Measurements from ENCODE around the gene MGME1. TPM values are rescaled to one million over a fixed set of nuclear protein-coding genes. Genes with fewer than 3 reads are reported as not detected.

The MGME1 gene
- total and polyA plus RNA-seq, 2 of the 13 experiments (the other 11 are each of a cell fraction or from before 2014, with no cell fraction given), result 36.7 to 66.6 TPM

GRCh38 chr20:17968366-17969277 is at the start of gene MGME1, which contains the start of gene SNX5 (continued):
- peak; percentile 97 for TF ChIP-seq PRMT3 (CRISPR knock-in tag; IDR thresholded peaks at IDR 0.05; ENCODE audit: borderline replicate concordance, low read depth)
- TF ChIP-seq POGK (CRISPR knock-in tag; conservative IDR thresholded peaks at IDR 0.05), result peak; percentile 98
- TF ChIP-seq, protein P1, sequence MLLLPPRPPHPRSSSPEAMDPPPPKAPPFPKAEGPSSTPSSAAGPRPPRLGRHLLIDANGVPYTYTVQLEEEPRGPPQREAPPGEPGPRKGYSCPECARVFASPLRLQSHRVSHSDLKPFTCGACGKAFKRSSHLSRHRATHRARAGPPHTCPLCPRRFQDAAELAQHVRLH (CRISPR knock-in tag; IDR thresholded peaks at IDR 0.05; ENCODE audit: borderline replicate concordance, low read depth), result peak; percentile 95
- TF ChIP-seq ZC3H4 (CRISPR knock-in tag; IDR thresholded peaks at IDR 0.05; ENCODE audit: borderline replicate concordance), result peak; percentile 95
- TF ChIP-seq ZEB1 (IDR thresholded peaks at IDR 0.05; ENCODE audit: insufficient replicate concordance, low read depth), result no peak
- TF ChIP-seq NAIF1 (CRISPR knock-in tag; IDR thresholded peaks at IDR 0.05; ENCODE audit: borderline replicate concordance), result peak; percentile 36; the same call in 1 of the 2 replicates
- peak; percentile 66; the same call in 1 of the 2 replicates for TF ChIP-seq ZNF503 (CRISPR knock-in tag; IDR thresholded peaks at IDR 0.05)
- TF ChIP-seq NR2C2 (CRISPR knock-in tag; IDR thresholded peaks at IDR 0.05; ENCODE audit: borderline replicate concordance), result peak; percentile 77
- TF ChIP-seq, protein P2, sequence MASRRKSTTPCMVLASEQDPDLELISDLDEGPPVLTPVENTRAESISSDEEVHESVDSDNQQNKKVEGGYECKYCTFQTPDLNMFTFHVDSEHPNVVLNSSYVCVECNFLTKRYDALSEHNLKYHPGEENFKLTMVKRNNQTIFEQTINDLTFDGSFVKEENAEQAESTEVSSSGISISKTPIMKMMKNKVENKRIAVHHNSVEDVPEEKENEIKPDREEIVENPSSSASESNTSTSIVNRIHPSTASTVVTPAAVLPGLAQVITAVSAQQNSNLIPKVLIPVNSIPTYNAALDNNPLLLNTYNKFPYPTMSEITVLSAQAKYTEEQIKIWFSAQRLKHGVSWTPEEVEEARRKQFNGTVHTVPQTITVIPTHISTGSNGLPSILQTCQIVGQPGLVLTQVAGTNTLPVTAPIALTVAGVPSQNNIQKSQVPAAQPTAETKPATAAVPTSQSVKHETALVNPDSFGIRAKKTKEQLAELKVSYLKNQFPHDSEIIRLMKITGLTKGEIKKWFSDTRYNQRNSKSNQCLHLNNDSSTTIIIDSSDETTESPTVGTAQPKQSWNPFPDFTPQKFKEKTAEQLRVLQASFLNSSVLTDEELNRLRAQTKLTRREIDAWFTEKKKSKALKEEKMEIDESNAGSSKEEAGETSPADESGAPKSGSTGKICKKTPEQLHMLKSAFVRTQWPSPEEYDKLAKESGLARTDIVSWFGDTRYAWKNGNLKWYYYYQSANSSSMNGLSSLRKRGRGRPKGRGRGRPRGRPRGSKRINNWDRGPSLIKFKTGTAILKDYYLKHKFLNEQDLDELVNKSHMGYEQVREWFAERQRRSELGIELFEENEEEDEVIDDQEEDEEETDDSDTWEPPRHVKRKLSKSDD (CRISPR knock-in tag; IDR thresholded peaks at IDR 0.05; ENCODE audit: low read depth), result peak; percentile 98
- TF ChIP-seq GFI1 (CRISPR knock-in tag; IDR thresholded peaks at IDR 0.05; ENCODE audit: borderline replicate concordance), result peak; percentile 52; the same call in 1 of the 2 replicates
- TF ChIP-seq ZNF577 (CRISPR knock-in tag; IDR thresholded peaks at IDR 0.05; ENCODE audit: borderline replicate concordance, low read depth), result no peak
- TF ChIP-seq JUND (CRISPR knock-in tag; IDR thresholded peaks at IDR 0.05), result peak; percentile 91
- TF ChIP-seq, protein P3, sequence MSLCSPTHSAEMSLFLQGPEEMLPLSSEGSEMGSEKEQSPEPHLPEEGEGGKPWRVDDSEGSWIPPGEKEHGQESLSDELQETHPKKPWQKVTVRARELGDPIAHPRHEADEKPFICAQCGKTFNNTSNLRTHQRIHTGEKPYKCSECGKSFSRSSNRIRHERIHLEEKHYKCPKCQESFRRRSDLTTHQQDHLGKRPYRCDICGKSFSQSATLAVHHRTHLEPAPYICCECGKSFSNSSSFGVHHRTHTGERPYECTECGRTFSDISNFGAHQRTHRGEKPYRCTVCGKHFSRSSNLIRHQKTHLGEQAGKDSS (CRISPR knock-in tag; IDR thresholded peaks at IDR 0.05; ENCODE audit: borderline replicate concordance, low read depth), result peak; percentile 95
- peak; percentile 47 for TF ChIP-seq ZFP36 (IDR thresholded peaks at IDR 0.05; ENCODE audit: borderline replicate concordance, low read depth, low read length, partially characterized antibody)
- TF ChIP-seq SMARCC2 (IDR thresholded peaks at IDR 0.05), result no peak
- peak; percentile 64; the same call in 1 of the 2 replicates for TF ChIP-seq ZNF710 (CRISPR knock-in tag; IDR thresholded peaks at IDR 0.05; ENCODE audit: borderline replicate concordance)
- peak; percentile 100 for TF ChIP-seq RBFOX2 (IDR thresholded peaks at IDR 0.05; ENCODE audit: low read depth, low read length)

Data from HepG2 (cell line).